HEK293 (cell line): ENCODE data around the gene USE1.

Source experiments
- CTCF ChIA-PET: fragments of 350-600 bp; formaldehyde crosslinking; extraction: SDS; loops from one replicate; lab custom pipeline; 2021; ENCODE audit warnings: antibody characterized with exemption; lab: Yijun Ruan, JAX
- POLR2A ChIA-PET: fragments of 300-600 bp; formaldehyde crosslinking; extraction: SDS; loops from one replicate; lab custom pipeline; 2020; ENCODE audit warnings: antibody characterized with exemption, inconsistent platforms; lab: Yijun Ruan, JAX
- H3K27ac ChIP-seq: fragments of 200-500 bp; sonication (Bioruptor generic); 2 replicates; pipeline ENCODE4 v1.5.1; 2014; ENCODE audit warnings: low read depth, low read length, control low read depth, inconsistent platforms; ENCODE audit errors: extremely low read depth
- H3K36me3 ChIP-seq, 2 experiments: fragments of 200-500 bp in 1 of 2; sonication (Bioruptor generic) in 1 of 2; 1 replicate in 1 of 2; 2 replicates in 1 of 2; pipeline ENCODE4 v1.5.1; 2014 to 2017; ENCODE audit warnings: inconsistent platforms in 2 of 2, low read length in 2 of 2; ENCODE audit not compliant: control insufficient read depth in 2 of 2, insufficient read depth in 1 of 2
- H3K4me1 ChIP-seq: fragments of 200-500 bp; sonication (Bioruptor generic); 2 replicates; pipeline ENCODE4 v1.5.1; 2014; ENCODE audit warnings: mild to moderate bottlenecking, low read length, inconsistent platforms; ENCODE audit not compliant: control insufficient read depth, insufficient read depth
- H3K4me3 ChIP-seq: 2 replicates; pipeline ENCODE4 v1.5.1; 2011; ENCODE audit warnings: low read depth, mild to moderate bottlenecking, control low read depth, low read length, moderate library complexity
- H3K9me3 ChIP-seq: fragments of 200-500 bp; sonication (Bioruptor generic); 2 replicates; pipeline ENCODE4 v1.5.1; 2014; ENCODE audit warnings: low read depth, low read length, inconsistent platforms; ENCODE audit not compliant: control insufficient read depth, insufficient read depth
- FEZF1 ChIP-seq: fragments of 450-650 bp; formaldehyde crosslinking; IDR thresholded peaks from 2 replicates; pipeline ENCODE4 v1.5.1; 2016; ENCODE audit warnings: missing biosample characterization, missing genetic modification characterization
- GFI1B ChIP-seq: fragments of 450-650 bp; formaldehyde crosslinking; IDR thresholded peaks from 2 replicates; pipeline ENCODE4 v1.5.1; 2016; ENCODE audit warnings: missing biosample characterization, missing genetic modification characterization
- KLF10 ChIP-seq: fragments of 450-650 bp; IDR thresholded peaks from 2 replicates; pipeline ENCODE4 v1.5.1; 2018; ENCODE audit warnings: missing biosample characterization, mild to moderate bottlenecking, missing genetic modification characterization
- SETDB1 ChIP-seq: IDR thresholded peaks from one replicate; pipeline ENCODE4 v1.6.1; 2017; ENCODE audit warnings: mild to moderate bottlenecking, low read length, moderate library complexity, mixed read lengths; ENCODE audit not compliant: insufficient read length
- SP3 ChIP-seq: fragments of 450-650 bp; formaldehyde crosslinking; IDR thresholded peaks from 2 replicates; pipeline ENCODE4 v1.5.1; 2016; ENCODE audit warnings: missing biosample characterization, missing genetic modification characterization
- ZBTB17 ChIP-seq: fragments of 450-650 bp; formaldehyde crosslinking; IDR thresholded peaks from 2 replicates; pipeline ENCODE4 v1.5.1; 2016; ENCODE audit warnings: missing biosample characterization, missing genetic modification characterization
- ZFHX2 ChIP-seq: fragments of 450-650 bp; formaldehyde crosslinking; conservative IDR thresholded peaks from 2 replicates; pipeline ENCODE4 v1.5.1; 2016; ENCODE audit warnings: missing biosample characterization, missing genetic modification characterization
- ZNF121 ChIP-seq: fragments of 450-650 bp; formaldehyde crosslinking; IDR thresholded peaks from 2 replicates; pipeline ENCODE4 v1.5.1; 2016; ENCODE audit warnings: missing biosample characterization, missing genetic modification characterization
- ZNF157 ChIP-seq: fragments of 450-650 bp; formaldehyde crosslinking; IDR thresholded peaks from 2 replicates; pipeline ENCODE4 v1.5.1; 2016; ENCODE audit warnings: missing biosample characterization, missing genetic modification characterization
- ZNF19 ChIP-seq: fragments of 450-650 bp; formaldehyde crosslinking; IDR thresholded peaks from 2 replicates; pipeline ENCODE4; 2016; ENCODE audit warnings: missing biosample characterization, missing genetic modification characterization, low read depth
- ZNF548 ChIP-seq: fragments of 450-650 bp; formaldehyde crosslinking; IDR thresholded peaks from 2 replicates; pipeline ENCODE4 v1.5.1; 2016; ENCODE audit warnings: missing biosample characterization, missing genetic modification characterization
- ZNF585B ChIP-seq: fragments of 450-650 bp; formaldehyde crosslinking; IDR thresholded peaks from 2 replicates; pipeline ENCODE4 v1.5.1; 2016; ENCODE audit warnings: missing biosample characterization, missing genetic modification characterization
- ZNF629 ChIP-seq: fragments of 450-650 bp; formaldehyde crosslinking; IDR thresholded peaks from 2 replicates; pipeline ENCODE4 v1.5.1; 2017; ENCODE audit warnings: missing biosample characterization, missing genetic modification characterization
- ZNF658 ChIP-seq: fragments of 450-650 bp; formaldehyde crosslinking; IDR thresholded peaks from 2 replicates; pipeline ENCODE4; 2016; ENCODE audit warnings: missing biosample characterization, missing genetic modification characterization
- ZNF670 ChIP-seq: fragments of 450-650 bp; formaldehyde crosslinking; IDR thresholded peaks from 2 replicates; pipeline ENCODE4 v1.5.1; 2016; ENCODE audit warnings: missing biosample characterization, missing genetic modification characterization, low read depth
- ZNF792 ChIP-seq: fragments of 450-650 bp; formaldehyde crosslinking; IDR thresholded peaks from 2 replicates; pipeline ENCODE4 v1.5.1; 2016; ENCODE audit warnings: missing biosample characterization, missing genetic modification characterization
- ZNF837 ChIP-seq: fragments of 450-650 bp; formaldehyde crosslinking; IDR thresholded peaks from 2 replicates; pipeline ENCODE4 v1.5.1; 2016; ENCODE audit warnings: missing biosample characterization, missing genetic modification characterization
- TF ChIP-seq, protein P1 (sequence below): fragments of 450-650 bp; formaldehyde crosslinking; IDR thresholded peaks from 2 replicates; pipeline ENCODE4 v1.5.1; 2016; ENCODE audit warnings: missing biosample characterization, missing genetic modification characterization
- TF ChIP-seq, protein P2 (sequence below): fragments of 450-650 bp; formaldehyde crosslinking; IDR thresholded peaks from 2 replicates; pipeline ENCODE4 v1.5.1; 2016; ENCODE audit warnings: missing biosample characterization, missing genetic modification characterization
- TF ChIP-seq, protein P3 (sequence below): fragments of 450-650 bp; formaldehyde crosslinking; IDR thresholded peaks from 2 replicates; pipeline ENCODE4 v1.5.1; 2016; ENCODE audit warnings: missing biosample characterization, missing genetic modification characterization
- TF ChIP-seq, protein P4 (sequence below): fragments of 450-650 bp; formaldehyde crosslinking; IDR thresholded peaks from 2 replicates; pipeline ENCODE4 v1.5.1; 2016; ENCODE audit warnings: missing biosample characterization, missing genetic modification characterization
- TF ChIP-seq, protein P5 (sequence below): fragments of 450-650 bp; formaldehyde crosslinking; conservative IDR thresholded peaks from 2 replicates; pipeline ENCODE4 v1.5.1; 2016; ENCODE audit warnings: low read depth, missing biosample characterization, missing genetic modification characterization
- TF ChIP-seq, protein P6 (sequence below): sonication (generic); formaldehyde crosslinking; IDR thresholded peaks from 2 replicates; pipeline ENCODE4 v1.8.1; 2022; ENCODE audit warnings: mild to moderate bottlenecking, moderate library complexity, missing genetic modification reagents

USE1 gene

DNA sequence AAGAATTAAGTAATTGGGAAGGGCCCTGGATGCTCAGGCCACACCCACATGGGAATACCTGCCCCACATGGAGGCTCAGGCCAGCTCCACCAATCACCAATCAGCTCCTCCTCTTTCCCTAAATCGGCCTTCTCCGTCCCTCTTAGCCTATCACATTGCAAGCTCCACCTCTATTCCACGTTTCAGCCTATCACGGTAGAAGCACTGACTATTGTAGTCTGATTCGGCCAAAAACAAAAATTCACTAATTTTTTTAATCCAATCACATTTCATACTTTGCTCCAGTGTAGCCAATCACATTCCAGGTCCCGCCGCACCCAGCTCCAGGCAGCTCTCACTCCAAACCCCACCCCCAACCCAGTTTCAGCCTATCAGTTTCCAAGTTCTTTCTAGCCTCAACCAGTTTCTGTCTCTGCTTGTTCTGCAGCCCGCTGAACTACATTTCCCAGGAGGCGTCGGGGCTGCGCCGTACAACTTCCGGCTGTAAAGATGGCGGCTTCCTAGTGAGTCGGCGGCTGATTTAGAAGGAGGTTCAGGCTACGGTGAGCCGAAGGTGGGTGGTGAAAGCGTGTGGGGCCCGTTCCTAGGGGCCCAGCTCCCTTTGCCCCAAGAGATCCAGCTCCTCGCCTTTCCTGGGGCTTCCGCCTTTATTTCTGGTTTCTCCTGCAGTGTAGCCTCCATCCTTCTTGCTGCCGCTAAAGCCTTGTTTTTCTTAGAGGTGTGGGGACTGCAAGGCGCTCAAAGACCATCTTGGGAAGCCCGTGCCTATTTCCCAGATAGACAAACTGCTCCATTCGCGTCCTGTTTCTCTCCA lies 52.0 kb downstream of the USE1 start, which contains the start of gene BABAM1:
BABAM1 (plus strand) TSS at position 469 of the 814 bp plus-strand sequence. CDS start 1,364 bp downstream, outside the sequence.
- CTCF ChIA-PET, result interaction anchor here (0.5 to 5.5 kb wide), 10 partner anchors 9 to 610 kb away, joined by 3 to 37 read pairs (median 5); partner anchors contain the start of genes ANKLE1, HAUS8 and MYO9B
- Histone ChIP-seq H3K9me3 (no peaks in the 10 kb centered on the region), H3K4me1 (no peaks in the 10 kb centered on the region), H3K4me3 (peak within 1 kb of the TSS; percentile 73), H3K27ac (peak within 1 kb of the TSS; percentile 62), H3K36me3 (peaks cover 13 to 23% of the 10 kb centered on the region in 2 experiments; a peak in 2 of 3 replicates)
- POLR2A ChIA-PET, result interaction anchor here (0.5 to 2.5 kb wide), 22 partner anchors 9 to 665 kb away, joined by 3 to 23 read pairs (median 4); partner anchors contain the start of genes ABHD8, ANKLE1, CCDC124 and DDA1
- TF ChIP-seq ZNF157, result no peak
- TF ChIP-seq ZBTB17, result peak; percentile 67; the same call in 1 of the 2 replicates
- peak; percentile 40; the same call in 1 of the 2 replicates for TF ChIP-seq ZNF629
- peak; percentile 23 for TF ChIP-seq SETDB1
- no peak for TF ChIP-seq GFI1B (tag by site-specific recombination)
- no peak for TF ChIP-seq ZNF837 (tag by site-specific recombination)
- peak; percentile 47 for TF ChIP-seq ZFHX2 (tag by site-specific recombination)
- TF ChIP-seq ZNF121 (tag by site-specific recombination), result no peak
- no peak for TF ChIP-seq ZNF670 (tag by site-specific recombination)
- no peak for TF ChIP-seq FEZF1 (tag by site-specific recombination)
- TF ChIP-seq, protein P1, sequence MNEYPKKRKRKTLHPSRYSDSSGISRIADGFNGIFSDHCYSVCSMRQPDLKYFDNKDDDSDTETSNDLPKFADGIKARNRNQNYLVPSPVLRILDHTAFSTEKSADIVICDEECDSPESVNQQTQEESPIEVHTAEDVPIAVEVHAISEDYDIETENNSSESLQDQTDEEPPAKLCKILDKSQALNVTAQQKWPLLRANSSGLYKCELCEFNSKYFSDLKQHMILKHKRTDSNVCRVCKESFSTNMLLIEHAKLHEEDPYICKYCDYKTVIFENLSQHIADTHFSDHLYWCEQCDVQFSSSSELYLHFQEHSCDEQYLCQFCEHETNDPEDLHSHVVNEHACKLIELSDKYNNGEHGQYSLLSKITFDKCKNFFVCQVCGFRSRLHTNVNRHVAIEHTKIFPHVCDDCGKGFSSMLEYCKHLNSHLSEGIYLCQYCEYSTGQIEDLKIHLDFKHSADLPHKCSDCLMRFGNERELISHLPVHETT (tag by site-specific recombination), result 0 out of 2 replicates have a peak, but pooled peaks have one; percentile 52
- TF ChIP-seq KLF10, result peak; percentile 58; the same call in 1 of the 2 replicates
- no peak for TF ChIP-seq ZNF792 (tag by site-specific recombination)
- TF ChIP-seq ZNF548, result no peak
- TF ChIP-seq, protein P2, sequence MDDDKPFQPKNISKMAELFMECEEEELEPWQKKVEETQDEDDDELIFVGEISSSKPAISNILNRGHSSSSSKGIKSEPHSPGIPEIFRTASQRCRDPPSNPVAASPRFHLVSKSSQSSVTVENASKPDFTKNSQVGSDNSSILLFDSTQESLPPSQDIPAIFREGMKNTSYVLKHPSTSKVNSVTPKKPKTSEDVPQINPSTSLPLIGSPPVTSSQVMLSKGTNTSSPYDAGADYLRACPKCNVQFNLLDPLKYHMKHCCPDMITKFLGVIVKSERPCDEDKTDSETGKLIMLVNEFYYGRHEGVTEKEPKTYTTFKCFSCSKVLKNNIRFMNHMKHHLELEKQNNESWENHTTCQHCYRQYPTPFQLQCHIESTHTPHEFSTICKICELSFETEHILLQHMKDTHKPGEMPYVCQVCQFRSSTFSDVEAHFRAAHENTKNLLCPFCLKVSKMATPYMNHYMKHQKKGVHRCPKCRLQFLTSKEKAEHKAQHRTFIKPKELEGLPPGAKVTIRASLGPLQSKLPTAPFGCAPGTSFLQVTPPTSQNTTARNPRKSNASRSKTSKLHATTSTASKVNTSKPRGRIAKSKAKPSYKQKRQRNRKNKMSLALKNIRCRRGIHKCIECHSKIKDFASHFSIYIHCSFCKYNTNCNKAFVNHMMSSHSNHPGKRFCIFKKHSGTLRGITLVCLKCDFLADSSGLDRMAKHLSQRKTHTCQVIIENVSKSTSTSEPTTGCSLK (tag by site-specific recombination), result no peak
- TF ChIP-seq, protein P3, sequence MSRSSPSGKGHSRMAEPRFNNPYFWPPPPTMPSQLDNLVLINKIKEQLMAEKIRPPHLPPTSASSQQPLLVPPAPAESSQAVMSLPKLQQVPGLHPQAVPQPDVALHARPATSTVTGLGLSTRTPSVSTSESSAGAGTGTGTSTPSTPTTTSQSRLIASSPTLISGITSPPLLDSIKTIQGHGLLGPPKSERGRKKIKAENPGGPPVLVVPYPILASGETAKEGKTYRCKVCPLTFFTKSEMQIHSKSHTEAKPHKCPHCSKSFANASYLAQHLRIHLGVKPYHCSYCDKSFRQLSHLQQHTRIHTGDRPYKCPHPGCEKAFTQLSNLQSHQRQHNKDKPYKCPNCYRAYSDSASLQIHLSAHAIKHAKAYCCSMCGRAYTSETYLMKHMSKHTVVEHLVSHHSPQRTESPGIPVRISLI, result no peak
- TF ChIP-seq, protein P4, sequence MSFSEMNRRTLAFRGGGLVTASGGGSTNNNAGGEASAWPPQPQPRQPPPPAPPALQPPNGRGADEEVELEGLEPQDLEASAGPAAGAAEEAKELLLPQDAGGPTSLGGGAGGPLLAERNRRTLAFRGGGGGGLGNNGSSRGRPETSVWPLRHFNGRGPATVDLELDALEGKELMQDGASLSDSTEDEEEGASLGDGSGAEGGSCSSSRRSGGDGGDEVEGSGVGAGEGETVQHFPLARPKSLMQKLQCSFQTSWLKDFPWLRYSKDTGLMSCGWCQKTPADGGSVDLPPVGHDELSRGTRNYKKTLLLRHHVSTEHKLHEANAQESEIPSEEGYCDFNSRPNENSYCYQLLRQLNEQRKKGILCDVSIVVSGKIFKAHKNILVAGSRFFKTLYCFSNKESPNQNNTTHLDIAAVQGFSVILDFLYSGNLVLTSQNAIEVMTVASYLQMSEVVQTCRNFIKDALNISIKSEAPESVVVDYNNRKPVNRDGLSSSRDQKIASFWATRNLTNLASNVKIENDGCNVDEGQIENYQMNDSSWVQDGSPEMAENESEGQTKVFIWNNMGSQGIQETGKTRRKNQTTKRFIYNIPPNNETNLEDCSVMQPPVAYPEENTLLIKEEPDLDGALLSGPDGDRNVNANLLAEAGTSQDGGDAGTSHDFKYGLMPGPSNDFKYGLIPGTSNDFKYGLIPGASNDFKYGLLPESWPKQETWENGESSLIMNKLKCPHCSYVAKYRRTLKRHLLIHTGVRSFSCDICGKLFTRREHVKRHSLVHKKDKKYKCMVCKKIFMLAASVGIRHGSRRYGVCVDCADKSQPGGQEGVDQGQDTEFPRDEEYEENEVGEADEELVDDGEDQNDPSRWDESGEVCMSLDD (tag by site-specific recombination), result no peak
- TF ChIP-seq ZNF585B (tag by site-specific recombination), result no peak
- TF ChIP-seq, protein P5, sequence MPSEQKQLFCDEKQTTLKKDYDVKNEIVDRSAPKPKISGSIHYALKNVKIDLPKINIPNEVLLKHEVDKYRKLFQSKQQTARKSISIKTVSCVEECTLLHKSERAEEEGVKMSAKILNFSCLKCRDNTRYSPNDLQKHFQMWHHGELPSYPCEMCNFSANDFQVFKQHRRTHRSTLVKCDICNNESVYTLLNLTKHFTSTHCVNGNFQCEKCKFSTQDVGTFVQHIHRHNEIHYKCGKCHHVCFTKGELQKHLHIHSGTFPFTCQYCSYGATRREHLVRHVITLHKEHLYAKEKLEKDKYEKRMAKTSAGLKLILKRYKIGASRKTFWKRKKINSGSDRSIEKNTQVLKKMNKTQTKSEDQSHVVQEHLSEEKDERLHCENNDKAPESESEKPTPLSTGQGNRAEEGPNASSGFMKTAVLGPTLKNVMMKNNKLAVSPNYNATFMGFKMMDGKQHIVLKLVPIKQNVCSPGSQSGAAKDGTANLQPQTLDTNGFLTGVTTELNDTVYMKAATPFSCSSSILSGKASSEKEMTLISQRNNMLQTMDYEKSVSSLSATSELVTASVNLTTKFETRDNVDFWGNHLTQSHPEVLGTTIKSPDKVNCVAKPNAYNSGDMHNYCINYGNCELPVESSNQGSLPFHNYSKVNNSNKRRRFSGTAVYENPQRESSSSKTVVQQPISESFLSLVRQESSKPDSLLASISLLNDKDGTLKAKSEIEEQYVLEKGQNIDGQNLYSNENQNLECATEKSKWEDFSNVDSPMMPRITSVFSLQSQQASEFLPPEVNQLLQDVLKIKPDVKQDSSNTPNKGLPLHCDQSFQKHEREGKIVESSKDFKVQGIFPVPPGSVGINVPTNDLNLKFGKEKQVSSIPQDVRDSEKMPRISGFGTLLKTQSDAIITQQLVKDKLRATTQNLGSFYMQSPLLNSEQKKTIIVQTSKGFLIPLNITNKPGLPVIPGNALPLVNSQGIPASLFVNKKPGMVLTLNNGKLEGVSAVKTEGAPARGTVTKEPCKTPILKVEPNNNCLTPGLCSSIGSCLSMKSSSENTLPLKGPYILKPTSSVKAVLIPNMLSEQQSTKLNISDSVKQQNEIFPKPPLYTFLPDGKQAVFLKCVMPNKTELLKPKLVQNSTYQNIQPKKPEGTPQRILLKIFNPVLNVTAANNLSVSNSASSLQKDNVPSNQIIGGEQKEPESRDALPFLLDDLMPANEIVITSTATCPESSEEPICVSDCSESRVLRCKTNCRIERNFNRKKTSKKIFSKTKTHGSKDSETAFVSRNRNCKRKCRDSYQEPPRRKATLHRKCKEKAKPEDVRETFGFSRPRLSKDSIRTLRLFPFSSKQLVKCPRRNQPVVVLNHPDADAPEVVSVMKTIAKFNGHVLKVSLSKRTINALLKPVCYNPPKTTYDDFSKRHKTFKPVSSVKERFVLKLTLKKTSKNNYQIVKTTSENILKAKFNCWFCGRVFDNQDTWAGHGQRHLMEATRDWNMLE (tag by site-specific recombination), result peak; percentile 37
- no peak for TF ChIP-seq ZNF19
- no peak for TF ChIP-seq ZNF658 (tag by site-specific recombination)
- TF ChIP-seq SP3 (tag by site-specific recombination), result peak; percentile 94
- TF ChIP-seq, protein P6, sequence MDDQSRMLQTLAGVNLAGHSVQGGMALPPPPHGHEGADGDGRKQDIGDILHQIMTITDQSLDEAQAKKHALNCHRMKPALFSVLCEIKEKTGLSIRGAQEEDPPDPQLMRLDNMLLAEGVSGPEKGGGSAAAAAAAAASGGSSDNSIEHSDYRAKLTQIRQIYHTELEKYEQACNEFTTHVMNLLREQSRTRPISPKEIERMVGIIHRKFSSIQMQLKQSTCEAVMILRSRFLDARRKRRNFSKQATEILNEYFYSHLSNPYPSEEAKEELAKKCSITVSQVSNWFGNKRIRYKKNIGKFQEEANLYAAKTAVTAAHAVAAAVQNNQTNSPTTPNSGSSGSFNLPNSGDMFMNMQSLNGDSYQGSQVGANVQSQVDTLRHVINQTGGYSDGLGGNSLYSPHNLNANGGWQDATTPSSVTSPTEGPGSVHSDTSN, result no peak
